Jurkat, Clone E6-1 (cell line): ENCODE results near the gene GDF10.

Source experiments
- DNase-seq: peaks from one replicate; pipeline ENCODE4 v3.0.0-alpha.2; 2011; ENCODE audit warnings: low read depth, low spot score
- H3K4me3 ChIP-seq: 2 replicates; pipeline ENCODE4 v1.5.1; 2011; ENCODE audit warnings: mild to moderate bottlenecking, low read length, control low read depth, moderate library complexity

The GDF10 gene

GRCh38 chr10:47325303-47326291 lies 25.6 kb downstream of the GDF10 start:
- DNase-seq = no peak
- no peak overlapping the region for H3K4me3 ChIP-seq

- DNase-seq = no peak
- H3K4me3 ChIP-seq = no peak overlapping the region
Observed at GRCh38 chr10:47326306-47326926, 26.4 kb downstream of the GDF10 start.

- DNase-seq = no peak
- H3K4me3 ChIP-seq = no peak overlapping the region
Observed at GRCh38 chr10:47326927-47327330, 26.9 kb downstream of the GDF10 start.

- no peak overlapping the region for H3K4me3 ChIP-seq
- DNase-seq = no peak
Observed at GRCh38 chr10:47329855-47330254, 29.9 kb downstream of the GDF10 start.

GRCh38 chr10:47330366-47330765 lies 30.4 kb downstream of the GDF10 start:
- no peak overlapping the region for H3K4me3 ChIP-seq
- DNase-seq = no peak

- no peak for DNase-seq
- no peak overlapping the region for H3K4me3 ChIP-seq
Observed at GRCh38 chr10:47330804-47331203, 30.8 kb downstream of the GDF10 start.

- DNase-seq = no peak
- no peak overlapping the region for H3K4me3 ChIP-seq
Observed at GRCh38 chr10:47331491-47331890, 31.5 kb downstream of the GDF10 start.

GRCh38 chr10:47331954-47332353 lies 32.0 kb downstream of the GDF10 start:
- DNase-seq = no peak
- no peak overlapping the region for H3K4me3 ChIP-seq

- H3K4me3 ChIP-seq = no peak overlapping the region
- no peak for DNase-seq
Observed at GRCh38 chr10:47332371-47332770, 32.4 kb downstream of the GDF10 start.

- H3K4me3 ChIP-seq = no peak overlapping the region
- DNase-seq = no peak
Observed at GRCh38 chr10:47332946-47333345, 32.9 kb downstream of the GDF10 start.

GRCh38 chr10:47333532-47333931 lies 33.5 kb downstream of the GDF10 start:
- no peak overlapping the region for H3K4me3 ChIP-seq
- no peak for DNase-seq

GRCh38 chr10:47334466-47335295 lies 34.7 kb downstream of the GDF10 start:
- DNase-seq = no peak
- H3K4me3 ChIP-seq = no peak overlapping the region

- no peak overlapping the region for H3K4me3 ChIP-seq
- DNase-seq = no peak
Observed at GRCh38 chr10:47335906-47336305, 35.9 kb downstream of the GDF10 start.

- DNase-seq = no peak
- no peak overlapping the region for H3K4me3 ChIP-seq
Observed at GRCh38 chr10:47336387-47337134, 36.6 kb downstream of the GDF10 start.

GRCh38 chr10:47337310-47337709 lies 37.3 kb downstream of the GDF10 start:
- no peak for DNase-seq

GRCh38 chr10:47339186-47339735 lies 39.3 kb downstream of the GDF10 start:
- H3K4me3 ChIP-seq = no peak overlapping the region
- DNase-seq = no peak

More at GRCh38 chr10:47337310-47337709, 37.3 kb downstream of the GDF10 start:
- H3K4me3 ChIP-seq = no peak overlapping the region

- no peak overlapping the region for H3K4me3 ChIP-seq
- DNase-seq = no peak
Observed at GRCh38 chr10:47339759-47340607, 40.0 kb downstream of the GDF10 start.
